Thoracic aorta (tissue), 2 donors: ENCODE data around the gene PCBP1. TPM values are rescaled to one million over a fixed set of nuclear protein-coding genes. Genes with fewer than 3 reads are reported as not detected.

Experiments
- ATAC-seq: fragments of 150-250 bp; one replicate; pipeline ENCODE4 v1.8.0; 2017; ENCODE audit warnings: low read depth; ENCODE audit not compliant: insufficient number of reproducible peaks, low FRiP score
- DNase-seq: peaks from one replicate; pipeline ENCODE4 v3.0.0-alpha.2; 2020; ENCODE audit warnings: low spot score
- H3K27ac ChIP-seq, 2 donors: fragments of 200-600 bp; sonication (generic); 1 replicate in 1 of 2; 2 replicates in 1 of 2; pipeline ENCODE4 v1.5.1; 2016; ENCODE audit warnings: mild to moderate bottlenecking in 2 of 2, moderate library complexity in 2 of 2
- H3K27me3 ChIP-seq: fragments of 200-600 bp; sonication (generic); replicated peaks from 2 replicates; pipeline ENCODE4 v1.6.0; 2016; ENCODE audit warnings: mild to moderate bottlenecking; ENCODE audit not compliant: insufficient read depth
- H3K36me3 ChIP-seq: fragments of 200-600 bp; sonication (generic); one replicate; pipeline ENCODE4 v1.5.1; 2016
- H3K4me1 ChIP-seq, 2 donors: fragments of 200-600 bp; sonication (generic); 1 replicate in 1 of 2; 2 replicates in 1 of 2; pipeline versions ENCODE4 v1.5.1 to v1.6.0; 2016; ENCODE audit warnings: low read depth in 2 of 2, mild to moderate bottlenecking in 1 of 2; ENCODE audit not compliant: control insufficient read depth in 1 of 2
- H3K4me3 ChIP-seq: fragments of 200-600 bp; sonication (generic); 2 replicates; pipeline ENCODE4 v1.5.1; 2016; ENCODE audit warnings: mild to moderate bottlenecking
- H3K9me3 ChIP-seq: fragments of 200-600 bp; sonication (generic); 2 replicates; pipeline ENCODE4 v1.5.1; 2016
- CTCF ChIP-seq: fragments of 200-600 bp; sonication (generic); IDR thresholded peaks from one replicate; pipeline ENCODE4 v1.5.1; 2019; ENCODE audit warnings: antibody characterized with exemption
- total RNA-seq, 2 donors: library from RNA; depleted of rRNA; stranded (reverse); fragments of >200 nt; gene quantifications; one replicate each; pipeline versions ENCODE4 v1.1.0 to v1.2.3, GENCODE V29; 2016

PCBP1 gene
- total RNA-seq, 2 donors from 2014 or later = 153 to 235 TPM

- no peaks in the 10 kb centered on the region for H3K9me3 ChIP-seq
- ATAC-seq = no peak
- H3K27me3 ChIP-seq = no peaks in the 10 kb centered on the region
- no peak for DNase-seq
- TF ChIP-seq CTCF = no peak
- H3K4me3 ChIP-seq = no peak overlapping the region
- H3K27ac ChIP-seq = no peak overlapping the region
- peaks cover 10 to 24% of the 10 kb centered on the region in 2 donors for H3K4me1 ChIP-seq
- H3K36me3 ChIP-seq = peaks cover 18% of the 10 kb centered on the region
These were observed 19.2 kb upstream of the PCBP1 start for GRCh38 chr2:70068119-70068518.

- H3K9me3 ChIP-seq = no peaks in the 10 kb centered on the region
- peak overlapping the region in 1 of 2 donors; percentile 92 for H3K27ac ChIP-seq
- no peak for ATAC-seq
- H3K4me1 ChIP-seq = peaks cover 10 to 24% of the 10 kb centered on the region in 2 donors
- H3K36me3 ChIP-seq = peaks cover 10% of the 10 kb centered on the region
- H3K27me3 ChIP-seq = no peaks in the 10 kb centered on the region
- H3K4me3 ChIP-seq = no peak overlapping the region
- no peak for DNase-seq
- no peak for TF ChIP-seq CTCF
These were observed 18.2 kb upstream of the PCBP1 start for GRCh38 chr2:70069049-70069448.

GRCh38 chr2:70070542-70071268 lies 16.6 kb upstream of the PCBP1 start:
- DNase-seq (no peak), ATAC-seq (peak; percentile 92)
- peak overlapping the region; percentile 56 for H3K4me3 ChIP-seq

GRCh38 chr2:70073493-70073892 lies 13.8 kb upstream of the PCBP1 start:
- H3K4me3 ChIP-seq = no peak overlapping the region
- H3K9me3 ChIP-seq = no peaks in the 10 kb centered on the region
- no peak for DNase-seq
- TF ChIP-seq CTCF = no peak
- no peak overlapping the region for H3K27ac ChIP-seq
- no peaks in the 10 kb centered on the region for H3K27me3 ChIP-seq
- H3K36me3 ChIP-seq = peaks cover 18% of the 10 kb centered on the region
- peaks cover 10 to 24% of the 10 kb centered on the region in 2 donors for H3K4me1 ChIP-seq
- no peak for ATAC-seq

More at GRCh38 chr2:70070542-70071268, 16.6 kb upstream of the PCBP1 start:
- H3K9me3 ChIP-seq = no peaks in the 10 kb centered on the region
- H3K36me3 ChIP-seq = peaks cover 17% of the 10 kb centered on the region
- peaks cover 10 to 24% of the 10 kb centered on the region in 2 donors for H3K4me1 ChIP-seq
- peak overlapping the region; percentile 68 to 92 for H3K27ac ChIP-seq
- H3K27me3 ChIP-seq = no peaks in the 10 kb centered on the region
- TF ChIP-seq CTCF = peak; percentile 86

- H3K36me3 ChIP-seq = peaks cover 33% of the 10 kb centered on the region
- H3K27me3 ChIP-seq = no peaks in the 10 kb centered on the region
- TF ChIP-seq CTCF = no peak
- DNase-seq (no peak), ATAC-seq (no peak)
- no peak overlapping the region for H3K4me3 ChIP-seq
- peaks cover 0 to 11% of the 10 kb centered on the region in 2 donors for H3K4me1 ChIP-seq
- no peak overlapping the region for H3K27ac ChIP-seq
- H3K9me3 ChIP-seq = no peaks in the 10 kb centered on the region
These were observed 8.9 kb upstream of the PCBP1 start for GRCh38 chr2:70078384-70078783.
